Psoas muscle (tissue), 8 donors: Measurements from ENCODE around the gene MAP3K6. TPM values are rescaled to one million over a fixed set of nuclear protein-coding genes. Genes with fewer than 3 reads are reported as not detected.

Experiments used
- ATAC-seq, 4 donors: fragments of 200-7000 bp; cut with Tn5 transposase; one replicate each; pipeline ENCODE4 v1.9.1; 2020; ENCODE audit warnings: moderate library complexity in 3 of 4, mild to moderate bottlenecking in 2 of 4
- DNase-seq, 2 donors: peaks; one replicate each; pipeline ENCODE4 v3.0.0-alpha.2; 2020
- H3K27ac ChIP-seq: fragments of 200-600 bp; one replicate; pipeline ENCODE4 v1.8.0; 2022
- H3K27me3 ChIP-seq, 3 donors: fragments of 200-600 bp in 1 of 3; one replicate each; pipeline versions ENCODE4 v1.6.1 to v1.8.0; 2013 to 2022; ENCODE audit warnings: low read length in 2 of 3, mild to moderate bottlenecking in 2 of 3, moderate library complexity in 1 of 3; ENCODE audit not compliant: insufficient read depth in 3 of 3
- H3K36me3 ChIP-seq, 2 donors: fragments of 200-600 bp in 1 of 2; one replicate each; pipeline versions ENCODE4 v1.6.1 to v1.8.0; 2013 to 2022; ENCODE audit warnings: low read depth in 1 of 2, mild to moderate bottlenecking in 1 of 2, moderate library complexity in 1 of 2; ENCODE audit not compliant: insufficient read depth in 1 of 2
- H3K4me1 ChIP-seq: fragments of 200-600 bp; one replicate; pipeline ENCODE4 v1.8.0; 2022
- H3K4me3 ChIP-seq: fragments of 200-600 bp; one replicate; pipeline ENCODE4 v1.8.0; 2022; ENCODE audit warnings: mild to moderate bottlenecking
- H3K9me3 ChIP-seq: fragments of 200-600 bp; one replicate; pipeline ENCODE4 v1.8.0; 2022
- WGBS, 3 donors: extraction: QIAGEN DNeasy Blood & Tissue Kit; methylation state at CpG; one replicate each; pipeline versions ENCODE4 v1.1.6 to v1.1.7; 2013; 5-methylcytosine and 5-hydroxymethylcytosine counted together
- intact Hi-C, 2 donors: fragments of 100-400 bp; cut with DNase I; formaldehyde crosslinking; loops; one replicate each; pipeline versions ENCODE4 v1.11.0 to v1.14.2; 2022
- polyA plus RNA-seq, 3 donors: library from polyadenylated mRNA; stranded (reverse); fragments of 200-250 nt; gene quantifications; one replicate each; pipeline ENCODE4 v1.2.3, GENCODE V29; 2013
- total RNA-seq, 4 donors: library from RNA; stranded (reverse); fragmentation: NEBNext Ultra II Directional in 2 of 4; extraction: Animal tissue kit (Norgen Biotek cat#: 25700) in 2 of 4; gene quantifications; one replicate each; pipeline versions ENCODE4 v1.2.1 to v1.2.4, GENCODE V29; 2021 to 2023
- TF ChIP-seq, protein P1 (sequence below): fragments of 200-600 bp; IDR thresholded peaks from one replicate; pipeline ENCODE4 v1.8.0; 2022; ENCODE audit warnings: antibody characterized with exemption
- donor health status: healthy with polysubstance abuse.
- donor health status: DM: no; HTN: no; CAD: no; lungs with moderate emphysema.
- donor health status: Bipolar disorder and iron deficiency.
- donor health status: healthy.
- donor health status: DM: yes; HTN: yes; CAD: no.
- donor health status: DM: no; HTN: no; CAD: no.
- donor health status: DM: no; HTN: no; CAD: no.
- donor health status: DM: yes; HTN: yes; CAD: no.

Gene MAP3K6
- total and polyA plus RNA-seq, 7 donors = 11.1 to 29.8 (median 17.6) TPM

- 84 to 89% (median 85%) methylated on average over 4 of the region's 4 CpGs for WGBS, 3 donors
- peaks cover 8% of the 10 kb centered on the region for H3K4me1 ChIP-seq
Observed at GRCh38 chr1:27380224-27380623, 13.5 kb upstream of the MAP3K6 start.

DNA sequence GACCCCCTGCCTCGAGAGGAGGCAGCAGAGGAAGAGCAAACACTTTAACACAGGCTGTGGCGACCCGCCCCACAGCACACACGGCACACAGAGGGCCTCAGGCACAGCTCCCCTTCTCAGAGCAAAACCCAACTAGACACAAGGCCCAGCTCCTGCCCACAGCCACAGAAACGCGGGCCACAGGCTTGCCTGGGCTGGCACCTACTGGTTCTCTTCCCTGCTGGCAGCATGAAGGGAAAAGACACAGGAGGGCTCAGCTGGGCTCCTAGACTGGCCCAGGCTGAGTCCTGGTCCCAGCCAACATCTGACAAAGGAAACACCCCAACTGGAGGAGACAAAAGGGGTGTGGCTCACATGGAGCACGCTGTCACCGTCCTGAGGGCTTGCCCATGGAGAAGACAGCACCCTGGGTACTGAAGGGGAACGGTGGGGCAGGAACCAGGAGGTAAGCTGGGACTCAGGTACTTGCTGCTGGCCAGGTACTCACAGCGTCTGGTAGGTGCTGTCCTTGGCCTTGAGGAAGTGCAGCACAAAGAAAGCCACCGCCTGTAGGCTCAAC lies 12.9 kb upstream of the MAP3K6 start:
- H3K4me1 ChIP-seq = peaks cover 8% of the 10 kb centered on the region
- H3K27ac ChIP-seq = no peak overlapping the region
- no peaks in the 10 kb centered on the region for H3K27me3 ChIP-seq
- TF ChIP-seq, protein P1, sequence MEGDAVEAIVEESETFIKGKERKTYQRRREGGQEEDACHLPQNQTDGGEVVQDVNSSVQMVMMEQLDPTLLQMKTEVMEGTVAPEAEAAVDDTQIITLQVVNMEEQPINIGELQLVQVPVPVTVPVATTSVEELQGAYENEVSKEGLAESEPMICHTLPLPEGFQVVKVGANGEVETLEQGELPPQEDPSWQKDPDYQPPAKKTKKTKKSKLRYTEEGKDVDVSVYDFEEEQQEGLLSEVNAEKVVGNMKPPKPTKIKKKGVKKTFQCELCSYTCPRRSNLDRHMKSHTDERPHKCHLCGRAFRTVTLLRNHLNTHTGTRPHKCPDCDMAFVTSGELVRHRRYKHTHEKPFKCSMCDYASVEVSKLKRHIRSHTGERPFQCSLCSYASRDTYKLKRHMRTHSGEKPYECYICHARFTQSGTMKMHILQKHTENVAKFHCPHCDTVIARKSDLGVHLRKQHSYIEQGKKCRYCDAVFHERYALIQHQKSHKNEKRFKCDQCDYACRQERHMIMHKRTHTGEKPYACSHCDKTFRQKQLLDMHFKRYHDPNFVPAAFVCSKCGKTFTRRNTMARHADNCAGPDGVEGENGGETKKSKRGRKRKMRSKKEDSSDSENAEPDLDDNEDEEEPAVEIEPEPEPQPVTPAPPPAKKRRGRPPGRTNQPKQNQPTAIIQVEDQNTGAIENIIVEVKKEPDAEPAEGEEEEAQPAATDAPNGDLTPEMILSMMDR = no peak
- WGBS, 3 donors = 81 to 87% (median 82%) methylated on average over 11 of the region's 11 CpGs
- DNase-seq (no peak), ATAC-seq (no peak)
- H3K4me3 ChIP-seq = no peak overlapping the region
- H3K9me3 ChIP-seq = no peaks in the 10 kb centered on the region
- intact Hi-C loops = loop anchor here in 1 of 2 donors (10.0 kb wide), 1 partner anchor 275 kb away; no protein-coding TSS in a partner anchor
- H3K36me3 ChIP-seq = no peaks in the 10 kb centered on the region

More at GRCh38 chr1:27380224-27380623, 13.5 kb upstream of the MAP3K6 start:
- DNase-seq (no peak), ATAC-seq (peak in 1 of 4 donors; percentile 5)
- Histone ChIP-seq H3K27me3 (no peaks in the 10 kb centered on the region), H3K36me3 (no peaks in the 10 kb centered on the region), H3K4me3 (no peak overlapping the region), H3K9me3 (no peaks in the 10 kb centered on the region), H3K27ac (no peak overlapping the region)
- intact Hi-C loops = loop anchor here in 1 of 2 donors (10.0 kb wide), 1 partner anchor 275 kb away; no protein-coding TSS in a partner anchor
- TF ChIP-seq, protein P1 = no peak

DNA sequence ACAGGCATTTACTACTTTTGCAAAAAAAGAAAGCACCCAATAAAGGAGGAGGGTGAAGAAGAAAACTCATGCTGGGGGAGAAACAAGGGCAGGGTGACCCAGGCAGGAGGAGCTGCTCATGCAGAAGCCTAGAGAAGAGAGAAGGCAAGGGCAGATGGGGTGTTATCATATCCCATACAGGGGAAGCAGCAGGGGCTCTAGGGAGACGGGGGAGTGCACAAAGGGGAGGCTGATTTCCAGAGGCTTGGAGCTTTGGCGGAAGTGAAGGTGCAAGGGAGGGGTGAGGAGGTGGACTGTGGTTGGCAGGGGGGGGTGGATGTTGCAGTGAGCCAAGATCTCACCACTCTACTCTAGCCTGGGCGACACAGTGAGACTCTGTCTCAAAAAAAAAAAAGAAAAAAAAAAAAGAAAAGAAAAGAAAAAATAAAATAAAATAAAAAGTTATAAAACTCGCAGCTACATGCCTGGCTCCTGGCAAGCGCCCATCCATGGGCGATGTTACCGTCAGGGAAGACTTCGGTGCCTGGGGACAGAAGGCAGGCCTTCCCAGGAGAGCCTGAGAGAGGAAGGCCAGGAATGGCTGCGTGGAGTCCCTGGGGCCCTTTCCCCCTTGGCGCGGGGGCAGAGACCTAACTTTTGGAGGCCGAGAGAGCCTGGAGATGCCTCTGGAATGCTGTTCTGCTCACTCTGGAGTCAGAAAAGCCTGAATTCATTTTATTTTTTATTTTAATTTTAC lies 11.2 kb upstream of the MAP3K6 start:
- Histone ChIP-seq H3K4me1 (peaks cover 8% of the 10 kb centered on the region), H3K4me3 (no peak overlapping the region), H3K9me3 (no peaks in the 10 kb centered on the region), H3K27me3 (no peaks in the 10 kb centered on the region), H3K36me3 (no peaks in the 10 kb centered on the region), H3K27ac (no peak overlapping the region)
- intact Hi-C loops = no loop called here
- ATAC-seq (no peak), DNase-seq (no peak)
- TF ChIP-seq, protein P1 = no peak
- 83 to 85% (median 83%) methylated on average over 12 of the region's 12 CpGs for WGBS, 3 donors

DNA sequence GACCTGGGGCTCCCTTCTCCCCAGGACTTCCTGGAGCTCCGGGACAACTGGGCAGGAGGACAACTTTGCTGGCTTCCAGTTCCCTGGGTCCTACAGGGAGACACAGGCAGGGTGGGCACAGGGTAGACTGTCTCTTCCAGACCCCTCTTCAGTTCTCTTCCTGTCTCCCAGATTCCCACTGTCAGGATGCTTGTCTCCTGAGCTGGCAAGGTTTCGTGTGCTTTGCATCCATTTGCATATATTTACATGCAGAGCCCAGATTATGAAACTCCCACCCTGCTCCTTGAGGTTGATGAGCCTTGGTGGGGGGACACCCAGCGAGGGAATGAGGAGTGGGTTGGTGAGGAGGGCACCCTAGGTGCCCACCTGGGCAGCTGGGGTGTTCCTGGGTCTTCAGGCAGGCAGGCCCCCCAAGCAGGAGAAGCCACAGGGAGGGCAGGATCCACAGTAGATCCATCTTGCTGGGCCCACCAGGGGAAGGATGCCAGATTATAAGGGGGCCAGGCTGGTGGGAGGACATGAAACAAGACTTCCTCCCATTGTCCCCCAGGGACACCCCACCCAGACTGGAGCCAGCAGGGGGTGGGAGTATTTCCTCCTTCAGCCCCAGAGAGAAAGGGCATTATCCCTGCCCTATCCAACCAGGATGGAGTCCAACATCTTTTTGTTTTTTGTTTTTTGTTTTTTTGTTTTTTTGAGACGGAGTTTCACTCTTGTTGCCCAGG lies 7.8 kb upstream of the MAP3K6 start, which contains the start of gene FCN3:
FCN3 (minus strand) TSS at position 463 of the 725 bp plus-strand sequence; CDS start at position 457, 6 bp downstream.
- no peaks in the 10 kb centered on the region for H3K36me3 ChIP-seq
- no peak within 1 kb of the TSS for H3K27ac ChIP-seq
- TF ChIP-seq, protein P1 = no peak
- no peaks in the 10 kb centered on the region for H3K9me3 ChIP-seq
- no peak within 1 kb of the TSS for H3K4me3 ChIP-seq
- no peak for ATAC-seq
- WGBS, 3 donors = 62 to 78% (median 75%) methylated on average over 4 of the region's 4 CpGs
- intact Hi-C loops = no loop called here
- DNase-seq = no peak
- H3K27me3 ChIP-seq = no peaks in the 10 kb centered on the region
- no peaks in the 10 kb centered on the region for H3K4me1 ChIP-seq
